Hematopoietic multipotent progenitor cell treated with erythropoietin and hydrocortisone succinate and interleukin-3 and kit ligand, for 8 days (in vitro differentiated cells): ENCODE results near the gene ANKRD52.
"Not testable (repeated sequence)": the region's sequence is repeated elsewhere in the genome, so short reads cannot be mapped to it uniquely, and the experiment has no call there.

Experiments used
- DNase-seq: peaks from one replicate; pipeline ENCODE4 v3.0.0-alpha.2; 2015

Gene ANKRD52

GRCh38 chr12:56258068-56258819 is at the start of gene ANKRD52:
ANKRD52 (minus strand) TSS chr12:56258384; CDS start chr12:56258269, 115 bp downstream.
- peak; percentile 75 for DNase-seq

DNA sequence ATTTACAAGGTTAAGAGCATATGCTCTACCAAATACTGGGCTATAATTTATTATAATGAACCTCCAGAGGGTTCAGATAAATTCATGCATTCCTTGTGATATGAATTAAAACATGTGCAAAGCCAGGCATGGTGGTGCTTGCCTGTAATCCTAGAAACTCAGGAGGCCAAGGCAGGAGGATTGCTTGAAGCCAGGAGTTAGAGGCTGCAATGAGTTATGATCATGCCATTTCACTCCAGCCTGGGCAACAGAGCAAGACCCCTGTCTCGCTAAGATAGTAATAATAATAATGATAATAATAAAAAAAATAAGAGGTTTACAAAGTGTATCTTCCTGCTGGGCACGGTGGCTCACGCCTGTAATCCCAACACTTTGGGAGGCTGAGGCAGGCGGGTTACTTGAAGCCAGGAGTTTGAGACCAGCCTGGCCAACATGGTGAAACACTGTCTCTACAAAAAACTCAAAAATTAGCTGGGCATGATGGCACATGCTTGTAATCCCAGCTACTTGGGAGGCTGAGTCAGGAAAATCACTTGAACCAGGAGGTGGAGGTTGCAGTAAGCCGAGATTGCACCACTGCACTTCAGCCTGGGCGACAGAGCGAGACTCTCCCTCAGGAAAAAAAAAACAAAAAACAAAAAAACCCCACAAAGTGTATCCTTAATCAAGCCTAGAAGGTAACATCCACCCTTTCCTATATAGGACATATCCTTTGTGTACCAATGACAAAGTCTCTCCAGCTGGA is 49.2 kb upstream of the ANKRD52 start:
- DNase-seq: no peak

DNA sequence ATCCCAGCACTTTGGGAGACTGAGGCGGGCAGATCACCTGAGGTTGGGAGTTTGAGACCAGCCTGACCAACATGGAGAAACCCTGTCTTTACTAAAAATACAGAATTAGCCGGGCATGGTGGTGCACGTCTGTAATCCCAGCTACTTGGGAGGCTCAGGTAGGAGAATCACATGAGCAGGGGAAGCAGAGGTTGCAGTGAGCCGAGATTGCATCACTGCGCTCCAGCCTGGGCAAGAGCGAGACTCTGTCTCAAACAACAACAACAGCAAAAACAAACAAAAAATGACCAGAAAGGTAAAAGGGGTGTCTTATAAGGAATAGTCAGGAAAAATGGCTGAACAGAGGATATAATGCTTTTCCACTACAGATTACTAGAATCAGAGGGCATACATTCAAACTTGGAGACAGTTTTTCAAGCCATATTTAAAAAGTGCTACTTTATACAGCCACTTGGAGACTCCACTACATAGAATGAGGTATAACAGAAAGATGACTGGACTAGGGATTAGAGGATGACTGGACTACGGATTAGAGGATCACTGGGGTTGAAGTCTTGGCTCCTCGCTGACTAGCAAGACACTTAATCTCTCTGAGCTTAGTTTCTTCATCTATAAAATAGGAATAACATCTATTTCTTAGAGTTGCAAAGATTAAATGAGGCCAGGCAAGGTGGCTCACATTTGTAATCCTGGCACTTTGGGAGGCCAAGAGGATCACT is 46.8 kb upstream of the ANKRD52 start:
- no peak for DNase-seq

DNA sequence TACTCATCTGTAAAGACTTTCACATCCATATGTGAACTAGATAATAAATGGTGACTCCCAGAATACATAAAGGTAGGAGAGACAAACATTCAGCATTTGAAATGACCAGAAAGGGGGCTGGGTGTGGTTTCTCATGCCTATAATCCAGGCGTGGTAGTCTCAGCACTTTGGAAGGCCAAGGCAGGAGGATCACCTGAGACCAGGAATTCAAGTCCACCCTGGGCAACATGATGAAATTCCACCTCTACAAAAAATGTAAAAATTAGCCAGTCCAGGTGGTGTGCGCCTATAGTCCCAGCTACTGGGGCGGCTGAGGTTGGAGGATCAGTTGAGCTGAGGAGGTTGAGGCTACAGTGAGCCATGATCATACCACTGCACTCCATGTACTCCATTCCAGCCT is 46.1 kb upstream of the ANKRD52 start:
- no peak for DNase-seq

GRCh38 chr12:56300644-56301464 is 42.7 kb upstream of the ANKRD52 start:
- peak; percentile 78 for DNase-seq

DNA sequence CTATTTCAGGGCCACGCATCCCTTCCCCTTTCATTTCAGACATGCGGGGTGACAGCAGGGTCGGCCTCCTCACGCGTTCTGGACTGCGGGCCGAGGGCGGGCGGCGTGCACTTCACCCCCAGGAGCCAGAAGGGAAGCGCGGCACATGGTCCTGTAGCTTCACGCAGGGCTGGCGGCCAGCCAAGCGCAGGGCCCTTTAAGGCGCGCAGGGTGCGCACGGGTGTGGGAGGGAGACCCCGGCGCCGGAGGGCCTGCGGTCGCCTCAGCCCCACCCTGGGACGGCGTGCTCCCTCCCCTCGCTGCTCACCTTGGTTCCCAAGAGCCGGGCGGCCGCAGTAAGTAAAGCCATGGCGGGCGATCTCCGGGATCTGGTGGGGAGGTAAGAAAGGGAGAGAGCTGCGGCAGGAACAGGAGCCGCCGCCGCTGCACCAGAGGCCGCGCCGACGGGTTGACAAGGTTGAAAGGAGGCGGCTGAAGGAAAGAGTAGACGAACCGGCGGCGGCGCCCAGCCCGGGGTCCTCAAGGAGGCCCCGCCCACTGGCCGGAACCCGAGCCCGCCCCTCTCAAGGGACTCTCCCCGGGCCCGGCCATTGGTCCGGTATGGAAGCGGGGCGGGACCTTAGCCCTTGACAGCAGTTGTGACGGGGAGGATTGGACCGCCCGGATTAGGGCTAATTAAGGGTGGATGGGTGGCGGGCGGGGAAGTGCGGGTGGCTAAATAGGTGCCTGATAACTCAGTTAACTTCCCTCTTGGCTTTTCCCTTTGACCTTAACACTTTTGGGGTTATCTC is 41.9 kb upstream of the ANKRD52 start, which contains the start of gene CS:
TSS of gene CS (minus strand) at position 478 of the 791 bp plus-strand sequence. CDS start at position 349, 129 bp downstream.
- peak; percentile 99 for DNase-seq

GRCh38 chr12:56299308-56299852 is 41.2 kb upstream of the ANKRD52 start:
- DNase-seq: peak; percentile 79

- no peak for DNase-seq
These were observed 40.6 kb upstream of the ANKRD52 start for GRCh38 chr12:56298828-56299227.

- no peak for DNase-seq
These were observed 39.2 kb upstream of the ANKRD52 start for GRCh38 chr12:56297400-56297799.

GRCh38 chr12:56296295-56296694 is 38.1 kb upstream of the ANKRD52 start:
- DNase-seq: no peak

- DNase-seq: no peak
These were observed 35.6 kb upstream of the ANKRD52 start for GRCh38 chr12:56293795-56294194.

- no peak for DNase-seq
These were observed 30.7 kb upstream of the ANKRD52 start for GRCh38 chr12:56288705-56289387.

DNA sequence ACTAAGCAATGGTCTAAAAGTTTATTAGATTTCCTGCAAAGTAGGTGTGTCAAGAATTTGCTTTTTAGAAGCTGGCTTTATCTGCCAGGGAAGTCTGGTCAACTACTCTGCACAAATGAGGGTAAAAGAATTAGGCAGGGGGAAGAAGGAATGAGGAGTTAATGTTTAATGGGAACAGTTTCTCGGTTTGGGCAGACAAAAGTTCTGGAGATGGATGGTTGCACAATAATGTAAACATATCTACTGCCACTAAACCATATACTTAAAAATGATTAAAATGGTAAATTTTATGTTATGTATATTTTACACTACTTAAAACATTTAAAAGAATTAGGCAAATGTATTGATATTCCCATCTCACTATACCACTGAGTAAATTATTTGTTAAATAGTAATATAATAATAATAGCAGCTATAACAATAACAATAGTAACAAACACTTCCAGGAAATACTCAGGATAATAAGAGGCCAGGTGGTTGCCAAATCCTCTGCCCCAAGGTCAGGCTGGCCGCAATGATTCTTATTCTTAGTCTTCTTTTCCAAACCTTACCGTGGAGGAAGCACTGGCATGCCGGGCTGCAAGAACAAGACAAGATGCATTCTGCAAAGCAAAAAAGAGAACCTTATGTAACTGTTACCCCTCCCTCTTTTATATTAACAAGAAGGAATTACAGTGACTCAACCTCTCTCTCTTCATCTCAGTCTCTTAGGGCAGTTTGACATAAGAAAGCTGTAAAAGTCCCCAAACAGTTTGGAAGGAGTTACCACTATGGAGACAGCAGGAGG is 28.1 kb upstream of the ANKRD52 start:
- DNase-seq: no peak

GRCh38 chr12:56284263-56284662 is 26.1 kb upstream of the ANKRD52 start:
- not testable (repeated sequence) for DNase-seq

GRCh38 chr12:56282579-56282978 is 24.4 kb upstream of the ANKRD52 start:
- DNase-seq: no peak

DNA sequence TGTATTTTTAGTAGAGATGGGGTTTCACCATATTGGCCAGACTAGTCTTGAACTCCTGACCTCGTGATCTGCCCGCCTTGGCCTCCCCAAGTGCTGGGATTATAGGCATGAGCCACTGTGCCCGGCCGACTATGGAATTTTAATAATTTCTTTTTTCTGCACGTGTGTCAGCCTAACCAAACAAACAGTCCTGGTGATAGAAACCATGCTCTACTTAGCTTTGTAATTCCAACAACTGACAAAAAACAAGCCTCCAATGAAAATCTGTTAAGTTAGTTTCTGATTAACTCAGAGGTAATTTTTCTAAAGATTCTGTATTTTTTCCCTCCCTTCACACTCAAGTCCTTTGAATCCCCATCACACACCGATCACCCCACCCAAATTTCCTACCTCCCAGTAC is 23.8 kb upstream of the ANKRD52 start:
- DNase-seq: no peak

DNA sequence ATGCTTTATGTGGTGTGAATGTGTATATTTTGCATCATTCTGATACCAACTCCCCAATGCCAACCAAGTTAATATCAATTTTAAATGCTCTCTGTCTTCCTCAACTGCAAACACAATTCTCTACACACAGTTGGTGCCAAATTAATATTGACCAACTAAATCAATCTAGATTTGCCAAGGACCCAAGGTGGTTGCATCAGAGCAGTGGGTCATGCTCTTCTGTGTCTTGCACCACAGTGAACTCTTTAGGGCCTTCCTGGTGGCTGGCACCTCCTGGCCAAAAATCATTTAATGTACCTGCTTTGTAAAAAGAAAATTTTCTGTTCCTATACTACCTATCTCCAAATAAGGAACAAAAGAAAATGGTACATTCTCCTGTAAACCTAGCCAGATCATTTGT is 22.7 kb upstream of the ANKRD52 start:
- DNase-seq: no peak

DNA sequence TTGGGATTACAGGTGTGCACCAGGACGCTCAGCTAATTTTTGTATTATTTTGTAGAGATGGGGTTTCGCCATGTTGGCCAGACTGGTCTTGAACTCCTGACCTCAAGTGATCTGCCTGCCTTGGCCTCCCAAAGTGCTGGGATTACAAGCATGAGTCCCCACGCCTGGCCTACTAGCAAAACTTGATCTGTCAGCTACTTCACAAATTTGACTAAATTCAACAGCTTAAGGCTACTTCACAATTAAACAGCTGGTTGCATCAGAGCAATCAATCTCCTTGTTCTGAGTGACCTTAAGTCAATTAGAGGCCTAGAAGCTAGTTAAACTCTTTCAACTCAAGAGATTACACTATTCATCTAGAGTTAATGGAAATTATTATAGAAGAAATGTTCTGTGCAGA is 20.7 kb upstream of the ANKRD52 start:
- DNase-seq: no peak

- no peak for DNase-seq
These were observed 16.1 kb upstream of the ANKRD52 start for GRCh38 chr12:56274299-56274698.

- DNase-seq: not testable (repeated sequence)
These were observed 14.3 kb upstream of the ANKRD52 start for GRCh38 chr12:56272468-56272867.
